Colonic mucosa (tissue), 4 donors: Measurements from ENCODE around the gene AMZ1. TPM values are rescaled to one million over a fixed set of nuclear protein-coding genes. Genes with fewer than 3 reads are reported as not detected.

Experiments used
- DNase-seq: peaks from one replicate; pipeline ENCODE4 v3.0.0-alpha.2; 2020
- H3K27ac ChIP-seq: fragments of 200-600 bp; one replicate; pipeline ENCODE4 v1.8.0; 2021
- H3K27me3 ChIP-seq: fragments of 200-600 bp; one replicate; pipeline ENCODE4 v1.8.0; 2021
- H3K36me3 ChIP-seq: fragments of 200-600 bp; one replicate; pipeline ENCODE4 v1.8.0; 2021
- H3K4me1 ChIP-seq: fragments of 200-600 bp; one replicate; pipeline ENCODE4 v1.8.0; 2021; ENCODE audit warnings: mild to moderate bottlenecking
- H3K4me3 ChIP-seq: fragments of 200-600 bp; one replicate; pipeline ENCODE4 v1.8.0; 2021
- H3K9ac ChIP-seq, 2 donors: one replicate each; pipeline ENCODE4 v1.7.0; 2013; ENCODE audit warnings: control low read depth in 2 of 2, low read depth in 2 of 2, low read length in 2 of 2
- H3K9me3 ChIP-seq: fragments of 200-600 bp; one replicate; pipeline ENCODE4 v1.8.0; 2021
- intact Hi-C: fragments of 100-400 bp; cut with DNase I; formaldehyde crosslinking; loops from one replicate; pipeline ENCODE4 v1.14.1; 2022
- total RNA-seq, 2 donors: library from RNA; stranded (reverse); fragmentation: NEBNext Ultra II Directional in 1 of 2; extraction: Animal tissue kit (Norgen Biotek cat#: 25700) in 1 of 2; gene quantifications; one replicate each; pipeline ENCODE4 v1.2.1, GENCODE V29; 2021
- TF ChIP-seq, protein P1 (sequence below): fragments of 200-600 bp; IDR thresholded peaks from one replicate; pipeline ENCODE4 v1.8.0; 2022; ENCODE audit warnings: antibody characterized with exemption, mild to moderate bottlenecking
- donor health status: healthy.
- donor health status: DM: no; HTN: no; CAD: no.
- donor health status: DM: no; HTN: no; CAD: no.

Gene AMZ1
- total RNA-seq, 2 donors from 2014 or later, result 0.08 TPM; not detected in 1

DNA sequence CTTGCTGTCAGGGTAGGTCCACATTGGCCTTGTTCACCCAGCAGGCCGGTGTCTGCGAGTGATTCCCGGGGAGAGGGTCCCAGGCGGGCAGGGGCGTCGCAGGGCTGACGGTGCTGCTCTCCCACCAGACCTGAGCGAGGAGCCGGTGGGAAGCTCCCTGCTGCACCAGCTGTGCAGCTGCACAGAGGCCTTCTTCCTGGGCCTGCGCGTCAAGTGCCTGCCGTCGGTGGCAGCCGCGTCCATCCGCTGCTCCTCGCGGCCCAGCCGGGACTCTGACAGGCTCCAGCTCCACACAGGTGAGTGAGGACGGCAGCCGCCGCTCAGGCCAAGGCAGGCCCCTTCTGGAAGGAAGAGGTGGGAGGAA lies 14.6 kb downstream of the AMZ1 start:
- Histone ChIP-seq H3K4me1 (no peaks in the 10 kb centered on the region), H3K9me3 (no peaks in the 10 kb centered on the region), H3K27me3 (no peaks in the 10 kb centered on the region), H3K36me3 (no peaks in the 10 kb centered on the region), H3K9ac (no peak overlapping the region), H3K4me3 (no peak overlapping the region), H3K27ac (no peak overlapping the region)
- intact Hi-C loops, result no loop called here
- no peak for DNase-seq
- TF ChIP-seq, protein P1, sequence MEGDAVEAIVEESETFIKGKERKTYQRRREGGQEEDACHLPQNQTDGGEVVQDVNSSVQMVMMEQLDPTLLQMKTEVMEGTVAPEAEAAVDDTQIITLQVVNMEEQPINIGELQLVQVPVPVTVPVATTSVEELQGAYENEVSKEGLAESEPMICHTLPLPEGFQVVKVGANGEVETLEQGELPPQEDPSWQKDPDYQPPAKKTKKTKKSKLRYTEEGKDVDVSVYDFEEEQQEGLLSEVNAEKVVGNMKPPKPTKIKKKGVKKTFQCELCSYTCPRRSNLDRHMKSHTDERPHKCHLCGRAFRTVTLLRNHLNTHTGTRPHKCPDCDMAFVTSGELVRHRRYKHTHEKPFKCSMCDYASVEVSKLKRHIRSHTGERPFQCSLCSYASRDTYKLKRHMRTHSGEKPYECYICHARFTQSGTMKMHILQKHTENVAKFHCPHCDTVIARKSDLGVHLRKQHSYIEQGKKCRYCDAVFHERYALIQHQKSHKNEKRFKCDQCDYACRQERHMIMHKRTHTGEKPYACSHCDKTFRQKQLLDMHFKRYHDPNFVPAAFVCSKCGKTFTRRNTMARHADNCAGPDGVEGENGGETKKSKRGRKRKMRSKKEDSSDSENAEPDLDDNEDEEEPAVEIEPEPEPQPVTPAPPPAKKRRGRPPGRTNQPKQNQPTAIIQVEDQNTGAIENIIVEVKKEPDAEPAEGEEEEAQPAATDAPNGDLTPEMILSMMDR, result no peak

DNA sequence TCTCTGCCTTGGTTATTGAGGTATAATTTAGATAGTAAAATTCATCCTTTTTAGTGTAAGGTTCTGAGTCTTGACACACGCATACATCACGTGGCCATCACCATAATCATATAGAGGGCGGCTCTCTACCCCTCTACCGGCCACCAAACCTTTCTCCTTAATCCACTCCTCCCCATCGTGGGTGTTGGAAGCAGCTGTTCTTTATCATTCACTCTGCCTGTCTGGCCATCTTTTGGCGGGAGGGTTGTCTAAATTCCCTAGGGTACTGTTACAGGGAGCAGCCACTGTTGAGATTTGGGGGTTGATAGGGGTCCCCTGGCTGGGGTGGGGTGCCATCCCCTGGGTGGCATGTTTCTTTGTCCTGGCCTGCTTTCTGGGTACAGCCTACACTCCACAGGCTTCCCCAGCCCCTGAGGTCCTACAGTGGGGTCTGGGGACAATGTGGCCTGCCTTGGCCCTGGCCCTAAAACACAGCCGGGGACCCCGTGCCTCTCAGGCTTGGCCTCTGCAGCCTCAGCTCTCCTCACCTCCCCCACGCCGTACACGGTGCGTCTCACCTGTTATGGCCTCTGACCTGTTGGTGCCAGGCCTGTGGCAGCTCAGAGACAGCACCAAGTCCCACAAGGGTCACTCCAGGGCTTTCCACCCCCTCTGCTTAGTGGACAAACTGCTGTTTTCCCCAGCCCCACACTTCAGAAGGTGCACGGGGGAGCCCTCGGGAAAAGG lies 17.5 kb downstream of the AMZ1 start:
- Histone ChIP-seq H3K27me3 (no peaks in the 10 kb centered on the region), H3K27ac (no peak overlapping the region), H3K4me3 (no peak overlapping the region), H3K4me1 (no peaks in the 10 kb centered on the region), H3K9me3 (no peaks in the 10 kb centered on the region), H3K36me3 (no peaks in the 10 kb centered on the region), H3K9ac (no peak overlapping the region)
- no peak for DNase-seq
- intact Hi-C loops, result no loop called here
- TF ChIP-seq, protein P1, result no peak

DNA sequence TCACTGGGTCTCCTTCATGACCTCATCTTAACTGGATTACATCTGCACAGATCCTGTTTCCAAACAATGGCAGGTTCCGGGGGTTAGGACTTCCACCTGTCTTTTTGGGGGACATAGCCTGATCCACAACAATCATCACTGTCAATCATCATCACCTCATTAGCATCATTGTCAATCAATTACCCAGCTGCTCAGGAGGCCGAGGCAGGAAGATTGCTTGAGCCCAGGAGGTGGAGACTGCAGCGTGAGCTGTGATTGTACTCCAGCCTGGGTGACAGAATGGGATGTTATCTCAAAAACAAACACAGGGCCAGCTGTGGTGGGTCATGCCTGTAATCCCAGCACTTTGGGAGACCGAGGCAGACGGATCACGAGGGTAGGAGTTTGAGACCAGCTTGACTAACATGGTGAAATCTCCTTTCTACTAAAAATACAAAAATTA lies 18.7 kb downstream of the AMZ1 start:
- DNase-seq, result no peak
- TF ChIP-seq, protein P1, result no peak
- Histone ChIP-seq H3K36me3 (no peaks in the 10 kb centered on the region), H3K27me3 (no peaks in the 10 kb centered on the region), H3K9ac (no peak overlapping the region), H3K27ac (no peak overlapping the region), H3K9me3 (no peaks in the 10 kb centered on the region), H3K4me1 (no peaks in the 10 kb centered on the region), H3K4me3 (no peak overlapping the region)
- intact Hi-C loops, result no loop called here

DNA sequence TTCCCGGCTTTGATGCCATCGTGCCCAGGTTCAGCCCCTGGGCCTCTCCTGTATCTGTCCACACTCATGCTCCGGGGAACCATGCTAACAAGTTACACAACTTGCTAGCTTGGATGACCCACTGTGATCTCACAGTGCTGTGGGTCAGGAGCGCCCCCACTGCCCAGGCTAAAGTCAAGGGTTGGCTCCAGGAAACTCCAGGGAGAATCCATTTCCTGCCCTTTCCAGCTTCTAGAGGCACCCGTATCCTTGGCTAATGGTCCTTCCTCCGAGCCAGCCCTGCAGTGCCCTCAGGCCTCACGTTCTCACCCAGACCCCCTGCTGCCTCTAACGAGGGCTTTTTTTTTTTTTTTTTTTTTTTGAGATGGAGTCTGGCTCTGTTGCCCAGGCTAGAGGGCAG lies 19.5 kb downstream of the AMZ1 start:
- no peak for DNase-seq
- no peak overlapping the region for H3K9ac ChIP-seq
- H3K36me3 ChIP-seq, result no peaks in the 10 kb centered on the region
- H3K4me3 ChIP-seq, result no peak overlapping the region
- H3K27ac ChIP-seq, result no peak overlapping the region
- H3K4me1 ChIP-seq, result no peaks in the 10 kb centered on the region
- TF ChIP-seq, protein P1, result no peak
- no peaks in the 10 kb centered on the region for H3K27me3 ChIP-seq
- no peaks in the 10 kb centered on the region for H3K9me3 ChIP-seq
- intact Hi-C loops, result no loop called here

DNA sequence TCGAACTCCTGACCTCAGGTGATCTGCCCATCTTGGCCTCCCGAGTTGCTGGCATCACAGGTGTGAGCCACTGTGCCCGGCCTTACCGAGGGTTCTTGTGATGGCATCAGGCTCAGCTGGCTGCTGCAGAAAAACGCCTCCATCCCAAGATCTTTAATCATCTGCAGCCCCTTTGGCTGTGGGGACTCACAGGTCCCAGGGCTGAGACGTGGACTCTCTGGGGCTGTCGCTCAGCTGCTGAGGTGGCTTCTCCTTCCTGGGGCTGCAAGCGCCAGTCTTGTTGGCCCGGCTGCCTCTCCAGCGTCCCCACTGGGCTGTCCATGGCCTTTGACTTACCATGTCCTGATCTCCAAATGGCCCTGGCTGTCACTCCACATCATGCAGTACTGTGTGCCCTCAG lies 20.0 kb downstream of the AMZ1 start:
- no peaks in the 10 kb centered on the region for H3K27me3 ChIP-seq
- H3K9ac ChIP-seq, result no peak overlapping the region
- H3K9me3 ChIP-seq, result no peaks in the 10 kb centered on the region
- no peak overlapping the region for H3K4me3 ChIP-seq
- no peaks in the 10 kb centered on the region for H3K4me1 ChIP-seq
- no peak for DNase-seq
- H3K27ac ChIP-seq, result no peak overlapping the region
- intact Hi-C loops, result no loop called here
- TF ChIP-seq, protein P1, result no peak
- H3K36me3 ChIP-seq, result no peaks in the 10 kb centered on the region
